Left lobe of liver (tissue), 2 donors: Measurements from ENCODE around the gene USP54. TPM values are rescaled to one million over a fixed set of nuclear protein-coding genes. Genes with fewer than 3 reads are reported as not detected.

ENCODE experiments used
- ATAC-seq: fragments of 200-7000 bp; cut with Tn5 transposase; one replicate; pipeline ENCODE4 v1.9.1; 2020; ENCODE audit warnings: mild to moderate bottlenecking, moderate library complexity
- DNase-seq: peaks from one replicate; pipeline ENCODE4 v3.0.0-alpha.2; 2020; ENCODE audit warnings: low spot score
- total RNA-seq: library from RNA; stranded (reverse); gene quantifications from one replicate; pipeline ENCODE4 v1.2.1, GENCODE V29; 2021
- donor health status: DM: no; HTN: no; CAD: no; lungs with moderate emphysema.
- donor health status: DM: no; HTN: yes; CAD: no.

USP54 gene
- total RNA-seq, 1 donor from 2014 or later: 4.8 TPM

GRCh38 chr10:73537709-73538108 is 53.4 kb downstream of the USP54 start:
- no peak for ATAC-seq
- no peak for DNase-seq

- no peak for ATAC-seq
- no peak for DNase-seq
These were observed 53.9 kb downstream of the USP54 start for GRCh38 chr10:73537288-73537687.

GRCh38 chr10:73534857-73535256 is 56.3 kb downstream of the USP54 start:
- ATAC-seq: no peak
- no peak for DNase-seq

- DNase-seq (peak; percentile 46), ATAC-seq (peak; percentile 100)
These were observed 61.9 kb downstream of the USP54 start for GRCh38 chr10:73529089-73529832.

GRCh38 chr10:73522263-73522662 is 68.9 kb downstream of the USP54 start:
- no peak for DNase-seq
- no peak for ATAC-seq

GRCh38 chr10:73519336-73519735 is 71.8 kb downstream of the USP54 start:
- no peak for ATAC-seq
- DNase-seq: no peak

- ATAC-seq: no peak
These were observed 73.8 kb downstream of the USP54 start for GRCh38 chr10:73517166-73517888.

GRCh38 chr10:73512207-73512743 is 78.9 kb downstream of the USP54 start:
- ATAC-seq (no peak), DNase-seq (no peak)

More at GRCh38 chr10:73517166-73517888, 73.8 kb downstream of the USP54 start:
- no peak for DNase-seq

GRCh38 chr10:73509695-73510094 is 81.4 kb downstream of the USP54 start:
- DNase-seq: no peak
- ATAC-seq: no peak

- DNase-seq: no peak
- ATAC-seq: no peak
These were observed 84.7 kb downstream of the USP54 start for GRCh38 chr10:73506491-73506890.

GRCh38 chr10:73506074-73506473 is 85.1 kb downstream of the USP54 start:
- ATAC-seq: no peak
- DNase-seq: no peak

- ATAC-seq (no peak), DNase-seq (no peak)
These were observed 88.1 kb downstream of the USP54 start for GRCh38 chr10:73503037-73503436.

GRCh38 chr10:73501651-73502050 is 89.5 kb downstream of the USP54 start:
- ATAC-seq (no peak), DNase-seq (no peak)

GRCh38 chr10:73497623-73498022 is 93.5 kb downstream of the USP54 start:
- ATAC-seq: no peak
- no peak for DNase-seq

GRCh38 chr10:73495884-73496674 is 95.1 kb downstream of the USP54 start, which contains the start of gene PPP3CB:
PPP3CB (minus strand) TSS chr10:73496024; CDS start chr10:73495889, 135 bp downstream.
- DNase-seq (peak; percentile 91), ATAC-seq (peak; percentile 85)

- DNase-seq (peak; percentile 96), ATAC-seq (peak; percentile 96)
These were observed 95.8 kb downstream of the USP54 start for GRCh38 chr10:73495226-73495883.

- no peak for DNase-seq
These were observed 96.3 kb downstream of the USP54 start for GRCh38 chr10:73494877-73495225.

GRCh38 chr10:73494213-73494612 is 96.9 kb downstream of the USP54 start:
- no peak for ATAC-seq
- no peak for DNase-seq

More at GRCh38 chr10:73494877-73495225, 96.3 kb downstream of the USP54 start:
- ATAC-seq: no peak

- ATAC-seq (no peak), DNase-seq (no peak)
These were observed 97.4 kb downstream of the USP54 start for GRCh38 chr10:73493781-73494180.

- DNase-seq (no peak), ATAC-seq (no peak)
These were observed 104.5 kb downstream of the USP54 start for GRCh38 chr10:73486601-73487000.

- ATAC-seq (no peak), DNase-seq (no peak)
These were observed 105.8 kb downstream of the USP54 start for GRCh38 chr10:73485320-73485719.
